ENCODE measurements around the gene PSRC1. TPM values are rescaled to one million over a fixed set of nuclear protein-coding genes. Genes with fewer than 3 reads are reported as not detected.

Gene PSRC1
- total RNA-seq, 1 experiment from 2014 or later: 60.3 TPM

GRCh38 chr1:109268431-109269211 lies 14.3 kb downstream of the PSRC1 start:
- H3K27me3 Mint-ChIP-seq (ENCODE audit: low read depth): no peaks in the 10 kb centered on the region
- Histone ChIP-seq H2BK5ac (ENCODE audit: insufficient read length, low read length) (no peak overlapping the region), H4K20me1 (ENCODE audit: control insufficient read depth, insufficient read depth, insufficient read length) (no peaks in the 10 kb centered on the region), H3K4me2 (ENCODE audit: insufficient read depth, insufficient read length, low read length) (no peak overlapping the region), H3K23me2 (ENCODE audit: insufficient read length, low read depth, low read length, poor library complexity, severe bottlenecking) (no peaks in the 10 kb centered on the region), H3K79me2 (ENCODE audit: insufficient read depth, low read length) (no peaks in the 10 kb centered on the region), H2BK15ac (ENCODE audit: low read depth, low read length) (no peak overlapping the region), H2AK5ac (ENCODE audit: insufficient read length, low read length) (no peak overlapping the region), H3K27ac (ENCODE audit: insufficient read length, low read depth, low read length) (no peak overlapping the region), H3K9ac (ENCODE audit: extremely low read depth, insufficient read length, low read length) (no peak overlapping the region), H3K14ac (ENCODE audit: insufficient read depth, low read length) (no peak overlapping the region), H3T11ph (ENCODE audit: low read length) (no peak overlapping the region), H3K4ac (ENCODE audit: low read depth, low read length) (no peak overlapping the region), H3K79me1 (ENCODE audit: insufficient read depth, low read depth, low read length, poor library complexity, severe bottlenecking) (no peaks in the 10 kb centered on the region), H4K5ac (ENCODE audit: insufficient read length, low read depth, low read length) (no peak overlapping the region), H2BK20ac (ENCODE audit: low read depth, low read length, poor library complexity, severe bottlenecking) (no peak overlapping the region), H3K18ac (ENCODE audit: insufficient read length, low read depth, low read length) (no peak overlapping the region), H4K8ac (replicated peaks; ENCODE audit: insufficient read length, low read depth, low read length) (no peak overlapping the region), H3K4me1 (ENCODE audit: insufficient read depth, low read length) (no peaks in the 10 kb centered on the region), H2BK12ac (ENCODE audit: insufficient read length, low read depth, low read length) (no peak overlapping the region), H2BK120ac (ENCODE audit: low read depth, low read length, poor library complexity, severe bottlenecking) (no peak overlapping the region), H3K56ac (ENCODE audit: insufficient read length, low read depth, low read length) (no peak overlapping the region), H2AFZ (ENCODE audit: low read length) (no peak overlapping the region), H3K9me3 (ENCODE audit: control insufficient read depth, low read depth, low read length) (no peaks in the 10 kb centered on the region), H4K91ac (ENCODE audit: insufficient read length, low read depth, low read length) (no peak overlapping the region), H3K23ac (ENCODE audit: insufficient read length, low read depth, low read length) (no peak overlapping the region), H3K27me3 (ENCODE audit: insufficient read depth, low read length) (no peaks in the 10 kb centered on the region)
- TF ChIP-seq, protein P1, sequence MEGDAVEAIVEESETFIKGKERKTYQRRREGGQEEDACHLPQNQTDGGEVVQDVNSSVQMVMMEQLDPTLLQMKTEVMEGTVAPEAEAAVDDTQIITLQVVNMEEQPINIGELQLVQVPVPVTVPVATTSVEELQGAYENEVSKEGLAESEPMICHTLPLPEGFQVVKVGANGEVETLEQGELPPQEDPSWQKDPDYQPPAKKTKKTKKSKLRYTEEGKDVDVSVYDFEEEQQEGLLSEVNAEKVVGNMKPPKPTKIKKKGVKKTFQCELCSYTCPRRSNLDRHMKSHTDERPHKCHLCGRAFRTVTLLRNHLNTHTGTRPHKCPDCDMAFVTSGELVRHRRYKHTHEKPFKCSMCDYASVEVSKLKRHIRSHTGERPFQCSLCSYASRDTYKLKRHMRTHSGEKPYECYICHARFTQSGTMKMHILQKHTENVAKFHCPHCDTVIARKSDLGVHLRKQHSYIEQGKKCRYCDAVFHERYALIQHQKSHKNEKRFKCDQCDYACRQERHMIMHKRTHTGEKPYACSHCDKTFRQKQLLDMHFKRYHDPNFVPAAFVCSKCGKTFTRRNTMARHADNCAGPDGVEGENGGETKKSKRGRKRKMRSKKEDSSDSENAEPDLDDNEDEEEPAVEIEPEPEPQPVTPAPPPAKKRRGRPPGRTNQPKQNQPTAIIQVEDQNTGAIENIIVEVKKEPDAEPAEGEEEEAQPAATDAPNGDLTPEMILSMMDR (conservative IDR thresholded peaks at IDR 0.05): no peak
- peaks cover 2 to 4% of the 10 kb centered on the region in 2 experiments; a peak in 2 of 4 replicates for H3K4me1 Mint-ChIP-seq
- no peak for DNase-seq
- no CpG with 5 or more reads among the region's 29 CpGs for WGBS (ENCODE audit: extremely low coverage, insufficient read length, low lambda C conversion rate)
- H3K27ac Mint-ChIP-seq: no peak overlapping the region; a peak in 1 of 7 replicates
- H3K36me3 Mint-ChIP-seq (ENCODE audit: insufficient read depth in 1 of 3, low read depth in 3 of 3): peaks cover 9 to 59% (median 44%) of the 10 kb centered on the region in 3 experiments; a peak in 6 of 7 replicates
- H3K4me3 Mint-ChIP-seq: no peak overlapping the region
- no peaks in the 10 kb centered on the region; a peak in 1 of 5 replicates for H3K9me3 Mint-ChIP-seq

Data from H9 (cell line).